HG03095 (cell line): ENCODE data around the gene GIT2.
"Not testable (repeated sequence)": the region's sequence is repeated elsewhere in the genome, so short reads cannot be mapped to it uniquely, and the experiment has no call there.

Experiments used
- ATAC-seq: cut with Tn5 transposase; IDR thresholded peaks from one replicate; pipeline ENCODE4 v1.9.1; 2021; ENCODE audit warnings: moderate library complexity; ENCODE audit not compliant: unreplicated experiment

The GIT2 gene

GRCh38 chr12:109995686-109996482 is at the start of gene GIT2:
GIT2 (minus strand) TSS chr12:109996368; CDS start chr12:109996224, 144 bp downstream.
- ATAC-seq, result peak; percentile 50

GRCh38 chr12:110042264-110042663 is 46.1 kb upstream of the GIT2 start:
- ATAC-seq, result no peak

- ATAC-seq, result no peak
Observed at GRCh38 chr12:110039085-110039807, 43.1 kb upstream of the GIT2 start.

- ATAC-seq, result no peak
Observed at GRCh38 chr12:110038741-110039084, 42.5 kb upstream of the GIT2 start.

GRCh38 chr12:110037315-110037714 is 41.1 kb upstream of the GIT2 start:
- no peak for ATAC-seq

GRCh38 chr12:110035534-110036104 is 39.5 kb upstream of the GIT2 start:
- ATAC-seq, result no peak

GRCh38 chr12:110033888-110034287 is 37.7 kb upstream of the GIT2 start:
- no peak for ATAC-seq

GRCh38 chr12:110029290-110029815 is 33.2 kb upstream of the GIT2 start:
- ATAC-seq, result no peak

- no peak for ATAC-seq
Observed at GRCh38 chr12:110028323-110028722, 32.2 kb upstream of the GIT2 start.

GRCh38 chr12:110024051-110024450 is 27.9 kb upstream of the GIT2 start:
- no peak for ATAC-seq

GRCh38 chr12:110023059-110023980 is 27.2 kb upstream of the GIT2 start:
- ATAC-seq, result no peak

GRCh38 chr12:110020956-110021355 is 24.8 kb upstream of the GIT2 start:
- no peak for ATAC-seq

- no peak for ATAC-seq
Observed at GRCh38 chr12:110015132-110015531, 19.0 kb upstream of the GIT2 start.

GRCh38 chr12:110012659-110013058 is 16.5 kb upstream of the GIT2 start:
- ATAC-seq, result no peak

- no peak for ATAC-seq
Observed at GRCh38 chr12:110012137-110012536, 16.0 kb upstream of the GIT2 start.

- no peak for ATAC-seq
Observed at GRCh38 chr12:110010853-110011723, 14.9 kb upstream of the GIT2 start.

GRCh38 chr12:110008681-110009398 is 12.7 kb upstream of the GIT2 start:
- not testable (repeated sequence) for ATAC-seq

GRCh38 chr12:110007881-110008280 is 11.7 kb upstream of the GIT2 start:
- no peak for ATAC-seq

GRCh38 chr12:110006115-110006514 is 9.9 kb upstream of the GIT2 start:
- ATAC-seq, result no peak
